GM21825 (cell line): ENCODE results near the gene LTC4S.
A peak's percentile ranks its signal among the peaks of the same experiment; 100 is the strongest.
"Not testable (repeated sequence)": the region's sequence is repeated elsewhere in the genome, so short reads cannot be mapped to it uniquely, and the experiment has no call there.

ENCODE experiments used
- ATAC-seq: cut with Tn5 transposase; IDR thresholded peaks from one replicate; pipeline ENCODE4 v1.9.1; 2021; ENCODE audit warnings: mild to moderate bottlenecking, moderate library complexity; ENCODE audit not compliant: unreplicated experiment

Gene LTC4S

GRCh38 chr5:179793468-179794139, at the start of gene LTC4S:
TSS of gene LTC4S (plus strand) at chr5:179793986. CDS start at chr5:179794081, 95 bp downstream.
- peak; percentile 31 for ATAC-seq

- ATAC-seq = not testable (repeated sequence)
Measured at GRCh38 chr5:179744106-179744505, 49.7 kb upstream of the LTC4S start.

DNA sequence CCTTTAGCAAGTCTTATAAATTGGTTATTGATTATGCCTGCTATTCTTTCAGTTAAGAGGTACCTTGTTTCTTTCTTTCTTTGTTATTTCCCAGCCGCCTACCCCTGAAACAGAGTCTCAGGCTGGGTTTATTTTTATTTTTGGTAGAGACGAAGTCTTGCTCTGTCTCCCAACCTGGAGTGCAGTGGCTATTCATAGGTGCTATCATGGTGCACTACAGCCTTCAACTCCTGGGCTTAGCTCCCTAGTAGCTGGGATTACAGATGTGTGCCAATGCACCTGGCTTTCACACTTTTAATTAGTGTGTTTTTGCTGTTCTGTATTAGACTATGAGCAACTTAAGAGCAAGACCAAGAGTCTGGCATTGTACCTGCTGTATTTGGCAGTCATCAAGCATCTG, 46.9 kb upstream of the LTC4S start:
- ATAC-seq = no peak

DNA sequence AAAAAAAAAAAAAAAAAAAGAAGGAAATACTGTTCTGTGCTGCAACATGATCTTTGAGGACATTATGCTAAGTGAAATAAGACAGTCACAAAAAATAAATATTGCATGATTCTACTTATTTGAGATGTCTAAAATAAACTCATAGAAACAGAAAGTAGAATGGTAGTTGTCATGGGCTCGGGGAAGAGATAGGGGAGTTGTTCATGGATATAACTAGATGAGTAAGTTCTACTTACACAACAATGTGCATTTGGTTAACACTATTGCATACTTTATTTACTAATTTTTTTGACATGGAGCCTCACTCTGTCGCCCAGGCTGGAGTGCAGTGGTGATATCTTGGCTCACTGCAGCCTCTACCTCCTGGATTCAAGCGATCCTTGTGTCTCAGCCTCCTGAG, 46.0 kb upstream of the LTC4S start:
- no peak for ATAC-seq

GRCh38 chr5:179749857-179750508, 43.8 kb upstream of the LTC4S start:
- no peak for ATAC-seq

DNA sequence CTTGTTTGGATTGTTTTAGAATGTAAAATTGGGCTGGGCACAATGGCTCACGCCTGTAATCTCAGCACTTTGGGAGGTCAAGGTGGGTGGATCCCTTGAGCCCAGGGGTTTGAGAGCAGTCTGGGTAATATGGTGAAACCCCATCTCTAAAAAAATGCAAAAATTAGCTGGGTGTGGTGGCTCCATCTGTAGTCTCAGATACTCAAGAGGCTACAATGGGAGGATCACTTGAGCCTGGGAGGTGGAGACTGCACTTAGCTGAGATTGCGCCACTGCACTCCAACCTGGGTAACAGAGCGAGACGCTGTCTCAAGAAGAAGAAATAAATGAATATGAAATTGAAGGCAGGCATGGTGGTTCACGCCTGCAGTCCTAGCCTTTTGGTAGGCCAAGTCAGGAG, 39.8 kb upstream of the LTC4S start:
- ATAC-seq = no peak

- no peak for ATAC-seq
Measured at GRCh38 chr5:179755022-179755421, 38.8 kb upstream of the LTC4S start.

DNA sequence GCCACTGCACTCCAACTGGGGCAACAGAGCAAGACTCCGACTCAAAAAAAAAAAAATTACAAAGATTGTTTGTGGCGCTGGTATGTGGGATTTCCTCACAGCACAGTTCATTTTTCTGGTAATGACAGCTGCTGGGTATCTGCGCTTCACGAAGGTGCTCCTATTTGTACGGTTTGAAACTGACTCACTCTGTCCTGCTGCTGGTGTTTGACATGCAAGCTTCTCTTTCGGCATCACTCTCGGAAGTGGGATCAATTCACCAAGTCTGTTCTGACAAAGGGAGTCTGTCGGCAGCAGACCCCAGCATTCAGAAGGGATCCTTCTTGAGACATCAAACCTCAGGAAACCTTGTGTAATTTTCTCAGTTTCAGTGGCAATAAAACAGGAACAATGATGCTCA, 34.8 kb upstream of the LTC4S start:
- no peak for ATAC-seq

- ATAC-seq = no peak
Measured at GRCh38 chr5:179759581-179760551, 33.9 kb upstream of the LTC4S start.

- no peak for ATAC-seq
Measured at GRCh38 chr5:179762079-179762780, 31.6 kb upstream of the LTC4S start.

GRCh38 chr5:179762781-179763176, 31.0 kb upstream of the LTC4S start:
- no peak for ATAC-seq

GRCh38 chr5:179763215-179763945, 30.4 kb upstream of the LTC4S start:
- ATAC-seq = peak; percentile 48

GRCh38 chr5:179764056-179764455, 29.7 kb upstream of the LTC4S start:
- ATAC-seq = no peak

DNA sequence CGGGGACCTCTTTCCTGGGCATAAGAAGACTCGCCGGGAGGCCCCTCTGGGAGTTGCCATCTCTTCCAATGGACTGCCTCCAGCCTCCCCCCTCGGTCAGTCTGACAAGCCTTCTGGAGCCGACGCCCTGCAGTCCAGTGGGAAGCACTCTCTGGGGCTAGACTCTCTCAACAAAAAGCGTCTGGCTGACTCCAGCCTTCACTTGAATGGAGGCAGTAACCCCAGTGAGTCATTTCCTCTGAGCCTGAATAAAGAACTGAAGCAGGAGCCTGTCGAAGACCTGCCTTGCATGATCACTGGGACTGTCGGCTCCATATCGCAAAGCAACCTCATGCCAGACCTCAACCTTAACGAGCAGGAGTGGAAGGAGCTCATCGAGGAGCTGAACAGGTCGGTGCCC, 28.4 kb upstream of the LTC4S start:
- no peak for ATAC-seq

DNA sequence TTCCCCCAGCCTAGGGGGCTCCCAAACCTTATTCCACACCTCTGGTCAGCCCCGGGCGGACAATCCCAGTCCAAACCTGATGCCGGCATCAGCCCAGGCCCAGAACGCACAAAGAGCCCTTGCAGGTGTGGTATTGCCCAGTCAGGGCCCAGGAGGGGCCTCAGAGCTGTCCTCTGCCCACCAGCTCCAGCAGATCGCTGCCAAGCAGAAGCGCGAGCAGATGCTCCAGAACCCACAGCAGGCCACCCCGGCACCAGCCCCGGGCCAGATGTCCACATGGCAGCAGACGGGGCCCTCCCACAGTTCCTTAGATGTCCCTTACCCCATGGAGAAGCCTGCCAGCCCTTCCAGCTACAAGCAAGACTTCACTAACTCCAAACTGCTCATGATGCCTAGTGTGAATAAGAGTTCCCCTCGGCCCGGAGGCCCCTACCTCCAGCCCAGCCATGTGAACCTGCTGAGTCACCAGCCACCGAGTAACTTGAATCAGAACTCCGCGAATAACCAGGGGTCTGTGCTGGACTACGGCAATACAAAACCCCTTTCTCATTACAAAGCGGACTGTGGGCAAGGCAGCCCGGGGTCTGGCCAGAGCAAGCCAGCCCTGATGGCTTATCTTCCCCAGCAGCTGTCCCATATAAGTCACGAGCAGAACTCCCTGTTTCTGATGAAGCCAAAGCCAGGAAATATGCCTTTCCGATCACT, 27.6 kb upstream of the LTC4S start:
- ATAC-seq = no peak

- no peak for ATAC-seq
Measured at GRCh38 chr5:179766726-179767455, 26.9 kb upstream of the LTC4S start.

DNA sequence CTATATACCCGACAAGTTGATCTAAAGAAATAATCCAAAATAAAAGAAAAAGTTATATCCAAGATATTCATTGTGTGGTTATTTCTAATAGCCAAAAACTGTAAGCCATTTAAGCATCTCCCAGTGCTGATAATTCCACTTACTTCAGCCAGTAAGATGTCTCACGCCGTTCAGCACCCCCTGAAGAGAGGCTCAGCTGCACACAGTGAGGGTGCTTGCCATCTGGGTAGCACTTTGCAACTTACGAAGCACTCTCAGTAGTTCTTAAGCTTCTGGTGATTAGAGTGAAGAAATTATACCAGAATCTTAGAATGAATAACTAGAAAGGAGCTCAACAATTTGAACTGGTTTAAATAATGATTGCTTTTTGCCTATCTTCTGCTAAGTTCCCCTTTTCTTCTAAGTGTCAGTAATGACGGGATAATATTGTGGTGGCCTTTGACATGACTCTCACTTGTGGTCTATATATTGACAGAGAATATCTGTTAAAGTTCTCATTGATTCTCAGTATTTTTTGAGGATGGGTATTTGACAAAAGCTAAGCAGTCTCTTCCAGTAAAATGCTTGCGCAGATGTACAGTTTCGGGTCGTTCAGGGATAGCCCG, 26.2 kb upstream of the LTC4S start:
- no peak for ATAC-seq

DNA sequence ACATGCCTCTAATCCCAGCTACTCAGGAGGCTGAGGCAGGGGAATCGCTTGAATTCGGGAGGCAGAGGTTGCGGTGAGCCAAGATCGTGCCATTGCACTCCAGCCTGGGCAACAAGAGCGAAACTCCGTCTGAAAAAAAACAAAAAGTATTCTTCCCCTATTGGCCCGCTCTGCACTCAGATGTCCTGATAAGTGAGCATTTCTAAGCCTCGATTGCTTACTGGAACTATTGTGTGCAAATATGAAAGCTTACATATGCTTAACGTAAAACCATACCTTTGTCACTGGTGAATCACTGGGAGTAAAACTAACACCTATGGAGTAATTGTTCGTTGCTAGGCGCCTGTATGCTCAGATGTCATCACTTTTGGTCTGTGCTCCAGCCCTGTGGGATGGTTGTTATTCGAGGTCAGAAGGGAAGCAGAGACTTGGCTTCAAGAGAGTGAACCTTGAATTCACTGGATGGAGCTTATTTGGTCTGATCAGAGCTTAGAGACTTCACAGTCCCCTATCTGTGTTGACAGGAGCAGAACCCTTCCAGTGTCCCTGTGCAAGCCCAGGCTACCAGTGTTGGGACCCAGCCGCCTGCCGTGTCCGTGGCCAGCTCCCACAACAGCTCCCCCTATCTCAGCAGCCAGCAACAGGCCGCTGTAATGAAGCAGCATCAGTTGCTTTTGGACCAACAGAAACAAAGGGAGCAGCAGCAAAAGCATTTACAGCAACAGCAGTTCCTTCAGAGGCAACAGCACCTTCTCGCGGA, 25.3 kb upstream of the LTC4S start:
- no peak for ATAC-seq
